CD4-positive, alpha-beta T cell treated with Interleukin-2 at 100 ng/mL for 4 hours (primary cell): Measurements from ENCODE around the gene MCC.

Experiments
- DNase-seq: peaks from one replicate; pipeline ENCODE4 v3.0.0-alpha.2; 2020; ENCODE audit warnings: low spot score

Gene MCC

GRCh38 chr5:113487781-113488644 is at the start of gene MCC:
MCC (minus strand) TSS chr5:113488453.
- DNase-seq = no peak

DNA sequence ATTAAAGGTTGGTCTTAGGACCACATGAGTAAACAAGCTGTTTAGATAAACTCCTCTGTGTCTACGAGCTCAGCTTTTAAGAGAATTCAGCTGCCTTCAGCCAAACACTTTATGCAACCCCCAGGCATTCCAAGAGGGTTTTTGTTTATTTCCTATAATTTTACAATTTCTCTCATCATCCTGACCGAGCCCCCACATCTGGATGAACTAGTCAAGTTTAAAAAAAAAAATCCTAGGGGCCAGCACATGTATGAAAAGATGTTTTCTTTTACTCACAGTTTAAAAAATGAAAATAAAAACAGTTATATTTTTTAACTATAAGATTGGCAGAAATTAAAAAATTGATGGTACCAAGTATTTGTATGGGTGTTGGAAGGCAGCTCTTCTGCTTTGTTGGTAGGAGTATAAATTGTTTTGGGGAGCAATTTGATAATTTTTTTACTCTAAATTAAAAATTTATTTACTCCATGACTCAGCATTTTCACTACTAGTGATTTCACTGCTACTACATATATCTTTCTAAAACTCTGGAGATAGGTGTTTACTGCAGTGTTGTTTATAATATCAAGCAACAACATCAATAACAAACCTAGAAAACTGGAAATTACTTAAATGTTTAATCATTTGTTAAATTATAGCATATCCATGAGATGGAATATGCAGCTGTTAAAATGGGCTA is 43.4 kb upstream of the MCC start:
- DNase-seq = no peak

DNA sequence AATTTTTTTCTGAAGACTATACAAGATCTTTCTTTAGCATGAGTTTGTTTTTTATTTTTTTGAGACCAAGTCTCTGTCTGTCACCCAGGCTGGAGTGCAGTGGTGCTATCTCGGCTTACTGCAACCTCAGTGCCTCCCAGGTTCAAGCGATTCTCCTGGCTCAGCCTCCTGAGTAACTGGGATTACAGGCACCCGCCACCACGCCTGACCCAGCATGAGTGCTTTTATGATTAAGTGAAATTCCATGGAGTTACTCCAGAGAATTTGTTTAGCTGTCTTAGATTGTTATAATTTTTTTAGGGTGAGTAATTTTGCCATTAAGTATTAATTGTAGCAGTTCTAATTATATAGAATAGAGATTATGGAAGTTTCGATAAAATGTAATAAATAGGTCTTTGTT is 39.5 kb upstream of the MCC start:
- no peak for DNase-seq

GRCh38 chr5:113526421-113526820 is 38.2 kb upstream of the MCC start:
- no peak for DNase-seq

GRCh38 chr5:113524927-113525326 is 36.7 kb upstream of the MCC start:
- DNase-seq = peak; percentile 40

GRCh38 chr5:113523168-113523567 is 34.9 kb upstream of the MCC start:
- DNase-seq = no peak

DNA sequence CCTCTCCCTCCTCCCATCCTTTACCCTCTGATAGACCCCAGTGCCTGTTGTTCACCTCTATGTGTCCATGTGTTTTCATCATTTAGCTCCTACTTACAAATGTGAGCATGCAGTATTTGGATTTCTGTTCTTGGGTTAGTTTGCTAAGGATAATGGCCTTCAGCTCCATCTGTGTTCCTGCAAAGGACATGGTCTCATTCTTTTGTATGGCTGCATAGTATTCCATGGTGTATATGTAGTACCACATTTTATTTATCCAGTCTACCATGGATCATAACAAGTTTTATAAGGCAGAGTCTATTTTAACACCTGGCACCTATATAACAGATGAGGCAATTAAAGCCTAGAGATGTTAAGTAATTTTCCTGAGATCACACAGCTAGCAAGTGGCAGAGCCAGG is 32.6 kb upstream of the MCC start:
- no peak for DNase-seq

GRCh38 chr5:113520429-113520828 is 32.2 kb upstream of the MCC start:
- DNase-seq = no peak

- DNase-seq = no peak
Observed at GRCh38 chr5:113519412-113519811, 31.2 kb upstream of the MCC start.

DNA sequence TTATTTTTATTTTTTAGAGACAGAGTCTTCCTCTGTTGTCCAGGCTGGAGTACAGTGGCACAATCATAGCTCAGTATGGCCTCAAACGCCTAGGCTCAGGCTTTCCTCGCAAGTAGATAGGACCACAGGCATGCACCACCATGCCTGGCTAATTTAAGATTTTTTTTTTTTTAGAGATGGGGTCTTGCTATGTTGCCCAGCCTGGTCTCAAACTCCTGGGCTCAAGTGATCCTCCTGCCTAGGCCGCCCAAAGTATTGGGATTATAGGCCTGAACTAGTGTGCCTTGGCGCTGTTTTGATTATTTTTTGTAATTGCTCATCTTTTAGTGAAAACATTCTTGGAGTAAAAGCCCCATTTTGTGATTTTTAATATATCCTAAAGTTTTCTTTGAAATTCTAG is 30.6 kb upstream of the MCC start:
- DNase-seq = no peak

DNA sequence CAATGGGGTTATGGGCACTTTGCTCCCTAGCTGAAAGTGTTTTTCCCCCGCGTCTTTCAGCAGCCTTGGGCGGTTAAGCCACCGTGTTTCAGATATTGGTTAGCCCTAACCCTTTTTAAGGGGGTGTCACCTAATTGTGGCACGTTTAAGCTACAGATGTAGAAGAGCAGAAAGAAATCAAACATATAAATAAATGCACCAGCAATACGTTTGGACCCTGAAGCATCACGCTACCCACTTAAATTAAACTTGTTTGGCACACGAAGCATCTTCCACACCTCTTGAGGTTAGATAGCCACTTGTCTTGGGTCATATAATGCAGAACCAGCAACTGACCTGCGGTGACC is 26.0 kb upstream of the MCC start:
- no peak for DNase-seq

GRCh38 chr5:113513384-113514288 is 25.4 kb upstream of the MCC start, which contains the start of gene YTHDC2:
YTHDC2 (plus strand) TSS chr5:113513694; CDS start chr5:113513896, 202 bp downstream.
- peak; percentile 89 for DNase-seq

DNA sequence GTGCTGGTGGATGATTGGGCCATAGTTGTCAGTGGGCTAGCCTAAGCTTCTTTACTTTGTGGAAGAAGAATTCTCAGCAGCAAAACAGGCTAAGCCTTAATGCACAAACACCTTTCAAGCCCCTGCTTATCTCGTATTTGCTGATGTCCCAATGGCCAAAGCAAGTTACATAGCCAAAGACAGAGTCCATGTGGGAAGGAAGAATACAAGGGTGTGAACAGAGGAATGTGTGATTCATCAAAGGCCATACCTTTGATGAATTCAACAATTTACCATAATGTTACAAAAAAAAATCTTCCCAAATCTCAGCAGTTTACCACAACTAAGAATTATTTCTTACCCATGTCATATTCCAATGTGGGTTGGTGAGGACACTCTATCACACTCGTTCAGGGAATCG is 24.1 kb upstream of the MCC start:
- no peak for DNase-seq

DNA sequence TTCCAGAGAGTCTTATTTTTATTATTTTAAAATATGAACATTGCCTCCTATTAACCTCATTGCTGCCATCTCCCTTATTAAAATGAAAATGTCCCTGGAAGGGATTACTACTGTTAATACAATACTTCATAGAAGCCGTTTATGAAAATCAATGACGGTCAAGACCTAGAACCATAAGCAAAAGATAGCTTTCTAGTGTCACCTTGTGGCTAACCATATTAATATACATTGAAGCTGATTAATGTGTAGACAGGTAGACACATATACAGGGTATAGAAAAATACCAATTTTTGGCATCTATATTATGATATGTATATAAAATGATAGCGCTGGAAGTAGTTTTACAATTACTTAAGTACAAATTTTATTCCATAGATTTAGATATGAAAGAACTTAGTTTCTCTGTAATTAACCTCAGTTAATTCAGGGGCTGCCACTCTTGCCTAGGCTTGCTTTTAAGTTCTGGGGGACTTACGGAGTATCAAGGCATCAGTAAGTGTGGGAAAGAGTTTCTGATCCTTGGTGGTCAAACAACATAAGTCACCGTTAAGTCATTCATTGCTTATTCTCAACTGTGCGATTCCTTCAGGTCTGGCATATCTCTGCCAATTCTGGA is 22.7 kb upstream of the MCC start:
- peak; percentile 46 for DNase-seq

GRCh38 chr5:113508756-113509155 is 20.5 kb upstream of the MCC start:
- DNase-seq = no peak

DNA sequence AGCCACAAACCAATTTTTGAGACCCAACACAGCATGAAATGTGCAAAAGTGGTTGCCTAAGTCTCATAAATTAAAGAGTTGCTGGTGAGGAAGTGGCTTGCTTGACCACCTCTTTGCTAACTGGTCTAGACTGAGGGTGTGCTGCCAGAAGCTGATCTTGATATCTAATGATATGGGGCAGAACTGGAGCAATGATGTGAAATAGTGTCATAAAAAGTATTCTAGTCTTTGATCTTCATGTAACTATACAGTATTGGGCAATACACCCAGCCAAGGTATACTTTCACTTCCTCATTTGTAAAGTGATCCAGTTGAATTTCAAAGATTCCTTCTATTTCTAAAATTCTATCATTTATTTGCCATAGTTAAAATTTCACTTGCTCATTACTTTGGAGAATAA is 19.3 kb upstream of the MCC start:
- DNase-seq = no peak

- no peak for DNase-seq
Observed at GRCh38 chr5:113505181-113505580, 16.9 kb upstream of the MCC start.

- no peak for DNase-seq
Observed at GRCh38 chr5:113503146-113503545, 14.9 kb upstream of the MCC start.

- DNase-seq = no peak
Observed at GRCh38 chr5:113502073-113502472, 13.8 kb upstream of the MCC start.

- DNase-seq = no peak
Observed at GRCh38 chr5:113495422-113495841, 7.2 kb upstream of the MCC start.

GRCh38 chr5:113493446-113493845 is 5.2 kb upstream of the MCC start:
- no peak for DNase-seq

- no peak for DNase-seq
Observed at GRCh38 chr5:113491022-113491421, 2.8 kb upstream of the MCC start.
